HG03064 (cell line): ENCODE data around the gene ISOC1.

Experiments used
- ATAC-seq: cut with Tn5 transposase; IDR thresholded peaks from one replicate; pipeline ENCODE4 v1.9.1; 2021; ENCODE audit warnings: low read depth; ENCODE audit not compliant: unreplicated experiment

ISOC1 gene

GRCh38 chr5:129124608-129125007 is 30.1 kb downstream of the ISOC1 start:
- ATAC-seq, result no peak

GRCh38 chr5:129125819-129126218 is 31.3 kb downstream of the ISOC1 start:
- ATAC-seq, result peak; percentile 81

- no peak for ATAC-seq
These were observed 39.0 kb downstream of the ISOC1 start for GRCh38 chr5:129133553-129133952.

DNA sequence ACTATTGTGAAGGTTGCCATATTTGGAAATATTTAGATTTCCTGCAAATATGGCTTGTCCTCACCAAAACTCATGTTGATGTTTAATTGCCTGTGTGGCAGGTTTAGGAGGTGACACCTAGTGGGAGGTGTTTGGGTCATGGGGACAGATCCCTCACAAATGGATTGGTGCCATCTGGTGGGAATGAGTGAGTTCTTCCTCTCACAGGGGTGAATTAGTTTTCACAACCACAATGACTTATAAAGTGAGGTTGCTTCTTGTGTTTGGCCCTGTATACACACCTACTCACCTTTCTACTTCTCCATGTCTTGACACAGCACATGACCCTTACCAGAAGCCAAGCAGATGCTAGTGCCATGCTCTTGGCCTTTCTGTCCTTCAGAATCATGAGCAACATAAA is 41.1 kb downstream of the ISOC1 start:
- ATAC-seq, result peak; percentile 75

GRCh38 chr5:129137637-129138036 is 43.1 kb downstream of the ISOC1 start:
- ATAC-seq, result no peak

- ATAC-seq, result no peak
These were observed 46.5 kb downstream of the ISOC1 start for GRCh38 chr5:129141078-129141477.

- no peak for ATAC-seq
These were observed 47.1 kb downstream of the ISOC1 start for GRCh38 chr5:129141696-129142095.

- ATAC-seq, result no peak
These were observed 61.3 kb downstream of the ISOC1 start for GRCh38 chr5:129155876-129156275.

DNA sequence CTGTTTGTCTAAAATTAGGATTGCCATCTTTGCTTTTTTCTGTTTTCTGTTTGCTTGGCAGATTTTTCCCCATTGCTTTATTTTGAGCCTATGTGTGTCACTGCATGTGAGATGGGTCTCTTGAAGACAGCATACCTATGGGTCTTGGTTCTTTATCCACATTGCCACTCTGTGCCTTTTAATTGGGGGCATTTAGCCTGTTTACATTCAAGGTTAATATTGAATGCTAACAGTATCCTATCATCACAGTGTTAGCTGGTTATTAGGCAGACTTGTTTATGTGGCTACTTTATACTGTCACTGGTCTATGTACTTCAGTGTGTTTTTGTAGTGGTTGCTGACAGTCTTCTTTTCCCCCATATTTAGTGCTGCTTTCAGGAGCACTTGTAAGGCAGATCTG is 67.3 kb downstream of the ISOC1 start:
- ATAC-seq, result no peak
